Measurements from ENCODE around the gene LEMD2.
A peak's percentile ranks its signal among the peaks of the same experiment; 100 is the strongest.
"Not testable (repeated sequence)": the region's sequence is repeated elsewhere in the genome, so short reads cannot be mapped to it uniquely, and the experiment has no call there.

LEMD2 gene

DNA sequence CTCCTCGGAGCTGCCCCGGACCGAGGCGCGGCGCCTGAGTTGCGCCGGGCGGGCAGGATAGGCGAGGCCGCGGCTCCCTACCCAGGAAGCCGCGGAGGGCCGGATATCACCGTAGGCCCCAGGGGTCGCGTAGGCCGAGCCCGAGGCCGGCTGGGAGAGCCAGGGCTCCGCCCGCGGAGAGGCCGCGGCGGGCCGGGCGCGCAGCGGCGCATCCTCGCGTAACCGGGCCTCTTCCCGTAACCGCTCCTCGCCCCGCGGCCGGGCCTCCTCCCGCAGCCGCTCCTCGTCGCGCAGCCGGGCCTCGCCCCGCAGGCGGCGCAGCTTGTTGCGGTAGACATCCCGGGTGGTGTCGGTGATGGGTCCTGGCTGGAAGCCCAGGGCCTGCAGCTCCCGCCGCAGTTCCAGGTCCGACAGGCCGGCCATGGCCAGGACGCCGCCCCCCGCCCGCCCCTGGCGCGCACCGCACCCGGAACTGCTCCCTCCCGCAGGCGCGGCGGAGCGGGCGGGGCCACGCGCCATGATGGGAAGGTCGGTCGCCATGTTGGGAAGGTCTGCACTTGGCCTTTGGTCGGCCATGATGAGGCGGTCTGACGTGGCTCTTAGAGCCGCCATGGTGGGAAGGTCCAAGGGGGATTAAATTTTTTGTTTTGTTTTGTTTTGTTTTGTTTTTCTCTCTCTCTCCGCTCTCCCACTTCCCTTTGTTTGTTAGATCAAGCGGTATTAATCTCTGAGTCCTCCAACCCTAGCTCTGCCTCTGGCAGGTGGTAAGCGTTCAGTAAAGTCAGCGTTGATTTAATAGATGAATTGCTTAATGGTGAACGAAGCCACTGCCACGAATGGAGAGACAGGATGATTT lies at the start of gene LEMD2:
LEMD2 (minus strand) TSS at position 437 of the 856 bp plus-strand sequence; CDS start at position 423, 14 bp downstream.
- Histone ChIP-seq H3K27me3 (ENCODE audit: insufficient read depth, low read length) (no peaks in the 10 kb centered on the region), H3K4me3 (ENCODE audit: low read length) (peak within 1 kb of the TSS; percentile 79), H3K36me3 (ENCODE audit: insufficient read depth, low read length) (peaks cover 20% of the 10 kb centered on the region), H3K4me1 (ENCODE audit: insufficient read depth, low read length) (peaks cover 24% of the 10 kb centered on the region), H3K9me3 (ENCODE audit: low read length) (no peaks in the 10 kb centered on the region), H2AFZ (ENCODE audit: low read depth, low read length) (peak within 1 kb of the TSS; percentile 79)

GRCh38 chr6:33837971-33838665 lies 49.2 kb upstream of the LEMD2 start:
- H3K4me3 ChIP-seq (ENCODE audit: low read length): no peak overlapping the region
- peaks cover 7% of the 10 kb centered on the region for H3K4me1 ChIP-seq (ENCODE audit: insufficient read depth, low read length)
- no peak overlapping the region for H2AFZ ChIP-seq (ENCODE audit: low read depth, low read length)
- no peaks in the 10 kb centered on the region for H3K27me3 ChIP-seq (ENCODE audit: insufficient read depth, low read length)
- peaks cover 2% of the 10 kb centered on the region for H3K9me3 ChIP-seq (ENCODE audit: low read length)
- no peaks in the 10 kb centered on the region for H3K36me3 ChIP-seq (ENCODE audit: insufficient read depth, low read length)

- Histone ChIP-seq H2AFZ (ENCODE audit: low read depth, low read length) (no peak overlapping the region), H3K36me3 (ENCODE audit: insufficient read depth, low read length) (no peaks in the 10 kb centered on the region), H3K4me1 (ENCODE audit: insufficient read depth, low read length) (peaks cover 7% of the 10 kb centered on the region), H3K4me3 (ENCODE audit: low read length) (no peak overlapping the region), H3K27me3 (ENCODE audit: insufficient read depth, low read length) (no peaks in the 10 kb centered on the region), H3K9me3 (ENCODE audit: low read length) (peaks cover 2% of the 10 kb centered on the region)
Observed at GRCh38 chr6:33836806-33837469, 48.0 kb upstream of the LEMD2 start.

GRCh38 chr6:33834401-33835392 lies 45.8 kb upstream of the LEMD2 start:
- H3K36me3 ChIP-seq (ENCODE audit: insufficient read depth, low read length): no peaks in the 10 kb centered on the region
- H2AFZ ChIP-seq (ENCODE audit: low read depth, low read length): no peak overlapping the region
- peaks cover 5% of the 10 kb centered on the region for H3K27me3 ChIP-seq (ENCODE audit: insufficient read depth, low read length)
- peaks cover under 1% of the 10 kb centered on the region for H3K4me1 ChIP-seq (ENCODE audit: insufficient read depth, low read length)
- peaks cover 2% of the 10 kb centered on the region for H3K9me3 ChIP-seq (ENCODE audit: low read length)
- H3K4me3 ChIP-seq (ENCODE audit: low read length): no peak overlapping the region

GRCh38 chr6:33833599-33833998 lies 44.7 kb upstream of the LEMD2 start:
- Histone ChIP-seq H3K27me3 (ENCODE audit: insufficient read depth, low read length) (peaks cover 12% of the 10 kb centered on the region), H2AFZ (ENCODE audit: low read depth, low read length) (no peak overlapping the region), H3K36me3 (ENCODE audit: insufficient read depth, low read length) (no peaks in the 10 kb centered on the region), H3K4me3 (ENCODE audit: low read length) (no peak overlapping the region), H3K9me3 (ENCODE audit: low read length) (peaks cover 2% of the 10 kb centered on the region), H3K4me1 (ENCODE audit: insufficient read depth, low read length) (no peaks in the 10 kb centered on the region)

GRCh38 chr6:33832831-33833230 lies 43.9 kb upstream of the LEMD2 start:
- peaks cover 15% of the 10 kb centered on the region for H3K27me3 ChIP-seq (ENCODE audit: insufficient read depth, low read length)
- H3K36me3 ChIP-seq (ENCODE audit: insufficient read depth, low read length); H3K4me3 ChIP-seq (ENCODE audit: low read length); H2AFZ ChIP-seq (ENCODE audit: low read depth, low read length); H3K9me3 ChIP-seq (ENCODE audit: low read length); H3K4me1 ChIP-seq (ENCODE audit: insufficient read depth, low read length): not testable (repeated sequence)

- H3K4me1 ChIP-seq (ENCODE audit: insufficient read depth, low read length); H3K4me3 ChIP-seq (ENCODE audit: low read length); H3K9me3 ChIP-seq (ENCODE audit: low read length); H2AFZ ChIP-seq (ENCODE audit: low read depth, low read length); H3K36me3 ChIP-seq (ENCODE audit: insufficient read depth, low read length): not testable (repeated sequence)
- H3K27me3 ChIP-seq (ENCODE audit: insufficient read depth, low read length): peaks cover 21% of the 10 kb centered on the region
Observed at GRCh38 chr6:33831725-33832124, 42.8 kb upstream of the LEMD2 start.

GRCh38 chr6:33830635-33831240 lies 41.8 kb upstream of the LEMD2 start:
- H3K4me1 ChIP-seq (ENCODE audit: insufficient read depth, low read length): no peaks in the 10 kb centered on the region
- no peak overlapping the region for H2AFZ ChIP-seq (ENCODE audit: low read depth, low read length)
- H3K27me3 ChIP-seq (ENCODE audit: insufficient read depth, low read length): peaks cover 21% of the 10 kb centered on the region
- no peaks in the 10 kb centered on the region for H3K36me3 ChIP-seq (ENCODE audit: insufficient read depth, low read length)
- H3K9me3 ChIP-seq (ENCODE audit: low read length): no peaks in the 10 kb centered on the region
- H3K4me3 ChIP-seq (ENCODE audit: low read length): no peak overlapping the region

DNA sequence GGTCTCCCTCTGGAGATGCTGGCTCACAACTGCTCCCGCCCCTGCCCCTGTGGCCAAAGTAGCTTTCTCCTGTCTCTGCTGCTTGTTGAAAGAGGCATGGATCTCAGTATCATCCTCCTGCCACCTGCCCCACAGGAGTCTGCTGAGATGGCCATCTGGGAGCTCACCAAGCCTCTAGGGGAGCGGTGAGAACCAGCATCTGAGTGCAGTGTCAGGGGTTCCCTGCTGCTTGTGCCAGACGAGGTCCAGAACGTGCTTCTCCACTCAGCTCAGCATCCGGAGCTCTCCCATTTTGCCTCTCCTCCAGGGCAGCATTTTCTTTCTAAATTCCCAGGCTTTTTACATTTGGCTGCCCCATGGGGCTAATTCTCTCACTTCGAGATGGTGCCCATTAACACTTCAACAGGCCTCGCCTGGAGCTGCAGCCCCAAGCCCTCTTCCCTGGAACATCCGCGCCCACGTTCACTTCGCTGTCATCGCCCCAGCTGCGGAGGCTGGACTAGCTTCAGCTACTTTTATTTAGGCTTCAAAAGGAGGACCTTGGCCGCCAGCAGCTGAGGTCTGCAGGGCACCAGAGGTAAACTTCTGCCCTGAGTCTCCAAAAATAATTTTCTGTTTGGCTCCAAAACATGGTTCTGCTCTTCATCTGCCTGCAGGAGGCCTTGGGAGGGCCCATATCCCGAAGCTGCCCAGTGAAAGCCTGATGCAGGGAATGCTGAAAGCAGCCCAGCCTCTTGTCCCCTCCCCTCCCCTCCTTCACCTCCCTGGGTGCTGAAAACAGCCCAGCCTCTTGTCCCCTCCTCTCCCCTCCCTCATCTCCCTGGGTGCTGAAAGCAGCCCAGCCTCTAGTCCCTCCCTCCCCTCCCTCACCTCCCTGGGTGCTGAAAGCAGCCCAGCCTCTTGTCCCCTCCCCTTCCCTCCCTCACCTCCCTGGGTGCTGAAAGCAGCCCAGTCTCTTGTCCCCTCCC lies 40.1 kb upstream of the LEMD2 start:
- Histone ChIP-seq H3K27me3 (ENCODE audit: insufficient read depth, low read length) (peaks cover 21% of the 10 kb centered on the region), H3K9me3 (ENCODE audit: low read length) (no peaks in the 10 kb centered on the region), H3K4me3 (ENCODE audit: low read length) (no peak overlapping the region), H3K36me3 (ENCODE audit: insufficient read depth, low read length) (no peaks in the 10 kb centered on the region), H2AFZ (ENCODE audit: low read depth, low read length) (no peak overlapping the region), H3K4me1 (ENCODE audit: insufficient read depth, low read length) (no peaks in the 10 kb centered on the region)

DNA sequence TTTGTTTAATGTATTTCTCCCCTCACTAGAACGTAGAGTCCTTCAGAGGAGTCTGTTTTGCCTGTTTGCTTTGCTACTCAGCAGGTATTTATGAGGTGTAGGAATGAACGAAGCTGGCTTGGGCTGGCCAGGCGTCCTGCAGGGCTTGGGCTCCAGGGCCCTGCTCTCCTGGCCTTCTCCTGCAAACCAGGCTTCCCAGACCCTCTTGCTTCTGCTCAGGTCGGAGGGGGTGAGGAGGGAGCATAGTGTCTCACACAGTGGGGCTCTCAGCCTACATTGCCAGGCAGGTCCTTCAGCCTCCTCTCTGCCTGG lies 39.5 kb upstream of the LEMD2 start:
- no peak overlapping the region for H2AFZ ChIP-seq (ENCODE audit: low read depth, low read length)
- H3K27me3 ChIP-seq (ENCODE audit: insufficient read depth, low read length): peaks cover 21% of the 10 kb centered on the region
- H3K4me1 ChIP-seq (ENCODE audit: insufficient read depth, low read length): no peaks in the 10 kb centered on the region
- H3K9me3 ChIP-seq (ENCODE audit: low read length): no peaks in the 10 kb centered on the region
- no peak overlapping the region for H3K4me3 ChIP-seq (ENCODE audit: low read length)
- H3K36me3 ChIP-seq (ENCODE audit: insufficient read depth, low read length): no peaks in the 10 kb centered on the region

DNA sequence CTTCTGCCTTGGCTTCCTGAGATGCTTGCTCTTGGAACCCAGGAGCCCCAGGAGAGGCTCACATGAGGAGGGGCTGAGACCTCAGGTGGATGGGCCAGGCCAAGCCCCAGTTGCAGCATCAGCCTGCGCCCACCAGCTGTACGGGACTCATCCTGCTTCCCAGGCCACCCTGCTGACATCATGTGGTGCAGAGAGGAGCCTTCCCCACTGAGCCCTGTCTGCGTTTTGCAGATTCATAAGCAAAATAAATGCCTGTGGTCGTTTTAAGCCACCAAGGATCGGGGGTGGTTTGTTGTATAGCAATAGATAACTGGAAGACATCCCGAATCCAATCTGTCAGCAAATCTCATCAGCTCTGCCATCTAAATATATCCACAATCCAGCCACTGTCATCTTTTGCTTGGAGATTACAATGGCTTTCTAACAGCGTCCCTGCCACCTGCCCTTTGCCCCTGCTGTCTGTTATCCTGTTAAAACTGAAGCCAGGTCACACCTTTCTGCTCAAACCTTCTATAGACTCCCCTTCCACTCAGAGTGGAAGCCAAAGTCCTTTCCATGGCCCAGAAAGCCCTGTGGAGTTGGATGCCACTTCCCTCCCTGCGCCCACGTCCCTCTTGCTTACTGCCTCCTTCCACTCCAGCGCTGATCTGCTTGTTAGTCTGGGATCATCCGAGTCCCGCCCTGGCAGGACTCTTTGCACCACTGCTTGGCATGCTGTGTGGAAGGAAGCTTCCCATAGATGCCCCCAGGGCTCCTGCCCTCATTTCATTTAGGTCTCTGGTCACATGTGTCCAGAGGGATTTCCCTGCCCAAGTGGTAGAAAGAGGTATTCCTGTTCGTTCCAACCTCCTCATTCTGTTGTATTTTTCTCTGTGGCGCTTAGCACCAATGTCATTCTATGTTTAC lies 38.9 kb upstream of the LEMD2 start:
- Histone ChIP-seq H3K4me3 (ENCODE audit: low read length) (no peak overlapping the region), H2AFZ (ENCODE audit: low read depth, low read length) (no peak overlapping the region), H3K4me1 (ENCODE audit: insufficient read depth, low read length) (no peaks in the 10 kb centered on the region), H3K27me3 (ENCODE audit: insufficient read depth, low read length) (peaks cover 21% of the 10 kb centered on the region), H3K9me3 (ENCODE audit: low read length) (no peaks in the 10 kb centered on the region), H3K36me3 (ENCODE audit: insufficient read depth, low read length) (no peaks in the 10 kb centered on the region)

Data from neuron (in vitro differentiated cells).